Astrocyte of the spinal cord (primary cell): Measurements from ENCODE around the gene SARS1.
A peak's percentile ranks its signal among the peaks of the same experiment; 100 is the strongest.

Experiments
- DNase-seq: peaks from one replicate; pipeline ENCODE4 v3.0.0; 2011; ENCODE audit warnings: low read depth, low spot score
- H3K4me3 ChIP-seq: 2 replicates; pipeline ENCODE4 v1.5.1; 2011; ENCODE audit warnings: low read depth, mild to moderate bottlenecking, low read length, moderate library complexity
- in situ Hi-C: cut with HindIII; loops from 2 replicates; pipeline ENCODE4 v1.10.0; 2017; ENCODE audit warnings: low sequenced_read_pairs
- TF ChIP-seq, protein P1 (sequence below): IDR thresholded peaks from 2 replicates; pipeline ENCODE4 v1.5.1; 2012; ENCODE audit warnings: low read depth, mild to moderate bottlenecking, low read length, inconsistent platforms

The SARS1 gene

DNA sequence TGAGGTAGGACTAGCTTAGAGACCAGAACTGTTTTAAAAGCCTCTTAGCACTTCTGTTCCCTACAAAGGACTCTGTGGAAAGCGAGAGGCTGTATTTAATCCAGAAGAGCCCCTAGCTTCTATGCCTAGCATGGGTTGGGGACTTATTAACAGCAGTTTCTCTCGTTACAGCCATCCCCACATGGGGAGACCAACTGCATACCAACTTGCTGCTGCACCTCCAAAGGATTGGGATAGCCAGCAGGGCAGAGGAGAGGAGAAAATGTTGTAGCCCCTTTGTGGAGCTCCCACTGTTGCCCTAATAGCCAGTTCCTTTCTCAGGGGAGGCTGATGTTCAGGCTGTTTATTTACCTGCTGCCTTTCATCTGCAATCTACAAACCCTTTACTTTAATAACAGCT, 24.7 kb downstream of the SARS1 start:
- TF ChIP-seq, protein P1, sequence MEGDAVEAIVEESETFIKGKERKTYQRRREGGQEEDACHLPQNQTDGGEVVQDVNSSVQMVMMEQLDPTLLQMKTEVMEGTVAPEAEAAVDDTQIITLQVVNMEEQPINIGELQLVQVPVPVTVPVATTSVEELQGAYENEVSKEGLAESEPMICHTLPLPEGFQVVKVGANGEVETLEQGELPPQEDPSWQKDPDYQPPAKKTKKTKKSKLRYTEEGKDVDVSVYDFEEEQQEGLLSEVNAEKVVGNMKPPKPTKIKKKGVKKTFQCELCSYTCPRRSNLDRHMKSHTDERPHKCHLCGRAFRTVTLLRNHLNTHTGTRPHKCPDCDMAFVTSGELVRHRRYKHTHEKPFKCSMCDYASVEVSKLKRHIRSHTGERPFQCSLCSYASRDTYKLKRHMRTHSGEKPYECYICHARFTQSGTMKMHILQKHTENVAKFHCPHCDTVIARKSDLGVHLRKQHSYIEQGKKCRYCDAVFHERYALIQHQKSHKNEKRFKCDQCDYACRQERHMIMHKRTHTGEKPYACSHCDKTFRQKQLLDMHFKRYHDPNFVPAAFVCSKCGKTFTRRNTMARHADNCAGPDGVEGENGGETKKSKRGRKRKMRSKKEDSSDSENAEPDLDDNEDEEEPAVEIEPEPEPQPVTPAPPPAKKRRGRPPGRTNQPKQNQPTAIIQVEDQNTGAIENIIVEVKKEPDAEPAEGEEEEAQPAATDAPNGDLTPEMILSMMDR: no peak
- in situ Hi-C loops: no loop called here
- no peak for DNase-seq
- H3K4me3 ChIP-seq: no peak overlapping the region

DNA sequence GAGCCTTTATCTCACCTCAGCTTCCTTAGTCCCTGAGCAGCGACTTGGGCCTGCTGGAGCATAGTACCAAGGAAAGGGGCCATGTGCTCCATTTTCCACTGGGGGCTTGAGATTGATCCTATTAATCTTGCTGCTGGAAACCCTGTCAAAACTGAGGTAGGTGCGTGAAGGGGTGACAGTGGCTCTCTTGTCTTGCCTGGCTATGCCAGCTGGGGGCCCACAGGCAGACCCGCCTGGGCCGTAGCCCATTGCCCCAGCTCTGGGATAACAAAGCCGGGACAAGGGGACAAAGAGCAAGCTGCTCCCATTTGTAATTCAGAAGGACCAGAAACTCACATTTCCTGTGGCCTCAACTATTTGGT, 25.3 kb downstream of the SARS1 start:
- in situ Hi-C loops: no loop called here
- H3K4me3 ChIP-seq: no peak overlapping the region
- DNase-seq: no peak
- TF ChIP-seq, protein P1: no peak

DNA sequence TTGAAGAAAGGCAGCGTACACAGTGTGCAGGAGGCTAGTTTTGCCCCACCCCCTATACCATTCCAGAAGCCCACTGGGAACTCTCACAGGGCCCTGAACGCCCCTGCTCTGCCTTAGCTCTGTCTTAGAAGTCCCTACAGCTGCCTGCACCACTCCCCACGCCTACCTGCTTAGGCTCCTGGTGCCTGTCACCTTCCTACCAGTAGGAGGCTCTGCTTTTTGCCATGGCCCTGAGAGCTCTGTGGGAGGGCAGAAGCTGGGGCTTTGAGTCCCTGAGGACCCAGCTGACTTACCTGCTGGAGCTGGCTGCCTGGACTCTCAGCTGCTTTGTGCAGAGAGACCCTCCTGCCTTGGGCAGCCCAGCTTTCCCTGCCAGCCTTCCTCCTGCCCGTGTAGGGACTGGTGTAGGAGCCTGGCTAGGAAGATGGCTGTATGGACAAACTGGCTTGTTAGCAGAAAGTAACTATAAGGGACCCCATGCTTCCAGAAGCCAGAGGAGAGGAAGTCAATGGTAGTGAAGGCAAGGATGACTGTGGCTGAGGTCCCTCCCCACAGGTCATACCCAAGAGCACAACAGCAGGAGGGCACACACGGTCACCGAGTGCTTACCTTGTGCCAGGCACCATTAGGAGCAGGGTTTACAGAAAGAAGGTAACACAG, 25.8 kb downstream of the SARS1 start:
- peak; percentile 37 for DNase-seq
- H3K4me3 ChIP-seq: no peak overlapping the region
- in situ Hi-C loops: no loop called here
- TF ChIP-seq, protein P1: peak; percentile 80

DNA sequence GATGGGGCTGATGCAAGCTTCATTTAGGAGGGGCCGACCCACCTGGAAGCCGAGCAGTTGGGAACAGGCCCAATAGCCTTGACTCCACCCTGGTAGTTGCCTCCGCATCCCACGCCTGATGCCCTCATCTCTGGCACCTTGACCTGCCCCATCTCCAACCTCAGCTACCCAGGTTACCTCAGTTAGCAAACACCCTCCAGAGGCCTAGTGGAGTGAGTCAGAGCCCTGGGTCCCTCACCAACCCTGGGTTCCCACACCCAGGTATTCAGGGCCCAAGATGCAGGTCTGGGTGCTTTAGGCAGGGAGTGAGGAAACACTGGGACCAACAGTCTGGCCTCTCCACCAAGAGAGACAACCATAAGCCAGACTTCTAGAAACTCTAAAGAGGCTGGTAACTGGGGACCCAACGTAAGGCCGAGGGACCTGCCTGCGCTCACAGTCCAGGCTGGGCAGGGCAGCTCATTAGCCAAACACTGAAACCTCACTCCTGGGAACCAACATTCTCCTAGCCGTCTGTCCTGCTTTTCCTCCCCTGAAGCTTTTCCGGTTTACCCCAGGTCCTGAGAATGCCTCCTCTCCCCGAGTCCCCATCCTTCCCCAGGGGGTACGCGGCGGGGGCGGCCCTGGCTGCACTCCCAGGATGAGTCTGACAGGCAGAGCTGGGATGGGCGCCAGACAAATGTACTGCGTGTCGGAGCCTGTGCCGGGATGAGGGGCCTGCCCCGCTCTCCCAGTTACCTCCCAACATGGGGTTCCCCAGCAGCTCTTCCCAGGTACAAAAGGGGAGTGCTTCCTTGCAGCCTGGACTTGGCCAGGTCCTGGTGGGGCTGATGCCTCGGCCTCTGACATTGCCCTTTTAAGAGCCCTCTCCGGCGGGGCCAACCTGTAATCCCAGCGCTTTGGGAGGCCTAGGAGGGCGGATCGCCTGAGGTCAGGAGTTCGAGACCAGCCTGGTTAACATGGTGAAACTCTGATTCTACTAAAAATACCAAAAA, 26.7 kb downstream of the SARS1 start:
- no peak overlapping the region for H3K4me3 ChIP-seq
- TF ChIP-seq, protein P1: no peak
- in situ Hi-C loops: no loop called here
- peak; percentile 78 for DNase-seq

DNA sequence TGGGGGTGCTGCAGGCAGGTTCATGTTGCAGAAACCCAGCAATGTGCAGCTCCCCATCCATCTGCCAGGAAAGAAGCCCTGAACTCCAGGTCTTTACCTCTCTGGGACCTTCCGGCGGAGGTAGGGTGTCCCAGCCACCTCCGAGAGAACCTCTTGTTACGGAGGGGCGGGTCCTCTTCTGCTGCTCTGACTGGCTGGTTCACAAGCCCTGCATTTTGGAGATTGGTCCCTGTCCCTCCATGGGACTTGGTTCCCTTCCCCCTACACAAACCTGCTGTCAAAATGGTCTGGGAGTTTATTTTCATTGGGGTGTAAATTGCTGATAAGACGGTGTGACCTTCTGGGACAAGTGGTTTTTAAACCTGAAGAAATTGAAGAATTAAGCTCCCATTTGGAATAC, 27.6 kb downstream of the SARS1 start:
- in situ Hi-C loops: no loop called here
- H3K4me3 ChIP-seq: no peak overlapping the region
- TF ChIP-seq, protein P1: no peak
- DNase-seq: no peak

DNA sequence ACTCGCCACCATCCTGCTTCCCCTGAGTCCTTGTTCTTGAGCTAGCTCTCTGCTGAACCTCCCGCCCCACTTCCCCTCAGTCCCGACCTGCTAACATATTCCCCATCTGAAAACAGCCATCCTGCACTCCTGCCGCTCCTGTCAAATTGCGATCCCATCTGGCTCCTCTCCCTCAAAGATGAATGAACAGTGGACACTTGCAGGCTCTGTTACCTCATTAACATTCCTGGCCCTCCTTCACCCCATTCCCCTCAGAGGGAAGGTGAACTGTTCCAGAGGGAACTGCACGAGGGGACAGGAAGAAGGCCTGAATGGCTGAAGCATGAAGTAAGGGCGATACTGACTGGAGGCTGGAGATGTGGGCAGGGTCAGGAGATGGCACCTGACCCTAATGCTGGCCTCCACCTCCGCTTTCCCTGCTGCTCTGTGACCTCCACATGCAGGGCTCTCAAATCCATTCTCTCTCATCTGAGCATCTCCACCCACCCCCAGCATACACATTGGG, 28.2 kb downstream of the SARS1 start:
- in situ Hi-C loops: no loop called here
- no peak overlapping the region for H3K4me3 ChIP-seq
- no peak for DNase-seq
- TF ChIP-seq, protein P1: no peak
